Peyer's patch (tissue), 4 donors: Measurements from ENCODE around the gene TSPAN9. TPM values are rescaled to one million over a fixed set of nuclear protein-coding genes. Genes with fewer than 3 reads are reported as not detected.

Experiments
- DNase-seq, 3 donors: peaks; one replicate each; pipeline ENCODE4 v3.0.0-alpha.2; 2017 to 2019
- H3K27ac ChIP-seq, 4 donors: fragments of 200-600 bp; sonication (generic); one replicate each; pipeline ENCODE4 v1.5.1; 2016 to 2019
- H3K27me3 ChIP-seq, 2 donors: fragments of 200-600 bp; sonication (generic); one replicate each; pipeline ENCODE4 v1.5.1; 2019
- H3K36me3 ChIP-seq, 3 donors: fragments of 200-600 bp; sonication (generic); one replicate each; pipeline ENCODE4 v1.5.1; 2016 to 2019
- H3K4me1 ChIP-seq, 4 donors: fragments of 200-600 bp; sonication (generic); one replicate each; pipeline ENCODE4 v1.5.1; 2016 to 2019
- H3K4me3 ChIP-seq, 4 donors: fragments of 200-600 bp; sonication (generic); 1 replicate in 3 of 4; 2 replicates in 1 of 4; pipeline ENCODE4 v1.5.1; 2016 to 2019; ENCODE audit warnings: mild to moderate bottlenecking in 1 of 4
- H3K9me3 ChIP-seq, 4 donors: fragments of 200-600 bp; sonication (generic); one replicate each; pipeline ENCODE4 v1.5.1; 2016 to 2019; ENCODE audit warnings: mild to moderate bottlenecking in 1 of 4
- POLR2A ChIP-seq, 2 donors: fragments of 450-650 bp; IDR thresholded peaks; one replicate each; pipeline ENCODE4 v1.5.1; 2017; ENCODE audit warnings: antibody characterized with exemption in 2 of 2, mild to moderate bottlenecking in 2 of 2, moderate library complexity in 2 of 2
- total RNA-seq, 4 donors: library from RNA; depleted of rRNA; stranded (reverse); fragments of >200 nt; gene quantifications; one replicate each; pipeline ENCODE4 v1.1.0, GENCODE V29; 2016
- TF ChIP-seq, protein P1 (sequence below), 6 experiments: fragments of 450-650 bp in 4 of 6; fragments of 200-600 bp in 2 of 6; sonication (generic) in 1 of 6; IDR thresholded peaks; one replicate each; pipeline ENCODE4 v1.5.1; 2017 to 2019; ENCODE audit warnings: antibody characterized with exemption in 6 of 6, mild to moderate bottlenecking in 3 of 6, moderate library complexity in 1 of 6

Gene TSPAN9
- total RNA-seq, 4 donors from 2014 or later: 7.5 to 23.9 (median 11.8) TPM

DNA sequence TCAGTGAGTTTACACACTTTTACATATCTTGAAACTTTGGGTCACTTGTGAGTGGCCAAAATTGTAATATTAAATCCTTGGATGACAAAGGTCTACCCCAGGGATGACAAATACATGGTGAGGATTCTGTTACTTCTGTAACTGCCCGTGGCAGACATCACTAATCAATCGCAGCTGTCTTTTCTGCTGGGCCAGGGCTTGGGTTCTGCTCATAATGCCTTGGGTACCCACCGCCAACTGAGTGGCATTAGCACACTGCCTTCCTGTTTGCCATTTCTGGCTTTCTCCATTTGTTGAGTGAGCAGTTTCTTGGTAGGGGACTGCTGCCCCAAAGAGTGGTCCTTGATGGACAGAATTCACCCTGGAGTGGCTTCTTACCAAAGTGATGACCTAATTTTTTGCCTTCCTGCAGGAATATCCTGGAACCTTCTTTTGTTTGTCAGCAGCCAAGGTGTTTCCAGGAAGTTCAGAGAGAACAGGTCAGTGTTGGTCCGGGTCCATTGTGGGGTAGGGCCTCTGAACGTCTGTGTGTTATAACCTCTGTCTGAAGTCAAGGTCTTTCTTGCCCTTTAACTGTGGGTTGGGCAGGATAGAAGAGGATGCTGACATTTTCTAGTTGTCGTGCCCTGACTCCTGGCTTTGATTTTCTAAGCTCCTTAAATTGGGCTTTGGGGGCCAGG is 6.2 kb downstream of the TSPAN9 start:
- no peak for DNase-seq
- no peaks in the 10 kb centered on the region for H3K36me3 ChIP-seq
- H3K27ac ChIP-seq: no peak overlapping the region
- H3K4me1 ChIP-seq: peaks cover 0 to 21% (median 0%) of the 10 kb centered on the region in 4 donors
- no peak for TF ChIP-seq POLR2A (IDR thresholded peaks at IDR 0.05)
- TF ChIP-seq, protein P1, sequence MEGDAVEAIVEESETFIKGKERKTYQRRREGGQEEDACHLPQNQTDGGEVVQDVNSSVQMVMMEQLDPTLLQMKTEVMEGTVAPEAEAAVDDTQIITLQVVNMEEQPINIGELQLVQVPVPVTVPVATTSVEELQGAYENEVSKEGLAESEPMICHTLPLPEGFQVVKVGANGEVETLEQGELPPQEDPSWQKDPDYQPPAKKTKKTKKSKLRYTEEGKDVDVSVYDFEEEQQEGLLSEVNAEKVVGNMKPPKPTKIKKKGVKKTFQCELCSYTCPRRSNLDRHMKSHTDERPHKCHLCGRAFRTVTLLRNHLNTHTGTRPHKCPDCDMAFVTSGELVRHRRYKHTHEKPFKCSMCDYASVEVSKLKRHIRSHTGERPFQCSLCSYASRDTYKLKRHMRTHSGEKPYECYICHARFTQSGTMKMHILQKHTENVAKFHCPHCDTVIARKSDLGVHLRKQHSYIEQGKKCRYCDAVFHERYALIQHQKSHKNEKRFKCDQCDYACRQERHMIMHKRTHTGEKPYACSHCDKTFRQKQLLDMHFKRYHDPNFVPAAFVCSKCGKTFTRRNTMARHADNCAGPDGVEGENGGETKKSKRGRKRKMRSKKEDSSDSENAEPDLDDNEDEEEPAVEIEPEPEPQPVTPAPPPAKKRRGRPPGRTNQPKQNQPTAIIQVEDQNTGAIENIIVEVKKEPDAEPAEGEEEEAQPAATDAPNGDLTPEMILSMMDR (IDR thresholded peaks at IDR 0.05): no peak
- H3K9me3 ChIP-seq: no peaks in the 10 kb centered on the region
- no peak overlapping the region for H3K4me3 ChIP-seq
- no peaks in the 10 kb centered on the region for H3K27me3 ChIP-seq

DNA sequence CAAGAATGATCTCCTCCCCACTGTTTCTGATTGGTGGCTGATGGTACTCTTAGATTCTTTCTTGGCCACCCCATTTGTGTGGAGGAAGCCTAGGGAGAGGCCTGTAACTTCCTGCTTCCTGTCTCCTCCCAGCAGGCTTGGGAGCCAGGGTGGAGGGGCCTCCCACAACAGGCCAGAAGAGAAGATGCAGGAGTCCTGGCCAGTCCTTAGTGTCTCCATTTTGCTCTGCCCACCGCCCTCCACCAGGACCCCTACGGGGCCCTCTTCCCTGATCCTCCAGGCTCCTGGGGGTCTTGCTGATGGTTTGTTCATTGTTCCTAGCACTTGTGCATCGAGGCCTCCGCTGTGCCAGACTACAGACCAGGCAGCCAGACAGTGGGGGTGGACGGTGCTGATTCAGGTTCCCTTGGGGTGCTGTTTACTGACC is 6.8 kb downstream of the TSPAN9 start:
- no peak for DNase-seq
- no peaks in the 10 kb centered on the region for H3K36me3 ChIP-seq
- no peak overlapping the region for H3K4me3 ChIP-seq
- no peaks in the 10 kb centered on the region for H3K27me3 ChIP-seq
- H3K4me1 ChIP-seq: peaks cover 0 to 21% (median 0%) of the 10 kb centered on the region in 4 donors
- TF ChIP-seq POLR2A (IDR thresholded peaks at IDR 0.05): no peak
- TF ChIP-seq, protein P1 (IDR thresholded peaks at IDR 0.05): no peak
- H3K9me3 ChIP-seq: no peaks in the 10 kb centered on the region
- no peak overlapping the region for H3K27ac ChIP-seq

DNA sequence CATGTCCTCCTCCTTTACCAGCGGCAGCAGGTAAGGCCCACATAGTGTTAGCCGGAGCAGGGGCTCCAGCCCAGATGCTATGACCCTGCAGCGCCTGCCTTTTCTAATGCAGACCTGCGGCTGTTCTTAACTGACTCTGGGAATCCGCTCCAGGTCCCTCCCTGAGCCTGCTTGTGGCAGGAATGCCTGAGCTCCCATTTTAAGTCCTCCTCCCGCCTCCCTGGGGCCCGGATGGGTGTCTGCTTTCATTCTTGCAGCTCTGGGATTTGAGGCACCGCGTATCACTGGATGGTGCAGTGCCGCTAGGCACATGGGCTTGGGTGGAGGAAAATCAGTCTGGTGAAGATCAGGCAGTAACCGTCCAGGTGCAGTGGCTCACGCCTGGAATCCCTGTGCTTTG is 7.6 kb downstream of the TSPAN9 start:
- Histone ChIP-seq H3K27ac (no peak overlapping the region), H3K4me1 (peaks cover 0 to 21% (median 0%) of the 10 kb centered on the region in 4 donors)
- TF ChIP-seq, protein P1 (IDR thresholded peaks at IDR 0.05): no peak
- TF ChIP-seq POLR2A (IDR thresholded peaks at IDR 0.05): no peak

DNA sequence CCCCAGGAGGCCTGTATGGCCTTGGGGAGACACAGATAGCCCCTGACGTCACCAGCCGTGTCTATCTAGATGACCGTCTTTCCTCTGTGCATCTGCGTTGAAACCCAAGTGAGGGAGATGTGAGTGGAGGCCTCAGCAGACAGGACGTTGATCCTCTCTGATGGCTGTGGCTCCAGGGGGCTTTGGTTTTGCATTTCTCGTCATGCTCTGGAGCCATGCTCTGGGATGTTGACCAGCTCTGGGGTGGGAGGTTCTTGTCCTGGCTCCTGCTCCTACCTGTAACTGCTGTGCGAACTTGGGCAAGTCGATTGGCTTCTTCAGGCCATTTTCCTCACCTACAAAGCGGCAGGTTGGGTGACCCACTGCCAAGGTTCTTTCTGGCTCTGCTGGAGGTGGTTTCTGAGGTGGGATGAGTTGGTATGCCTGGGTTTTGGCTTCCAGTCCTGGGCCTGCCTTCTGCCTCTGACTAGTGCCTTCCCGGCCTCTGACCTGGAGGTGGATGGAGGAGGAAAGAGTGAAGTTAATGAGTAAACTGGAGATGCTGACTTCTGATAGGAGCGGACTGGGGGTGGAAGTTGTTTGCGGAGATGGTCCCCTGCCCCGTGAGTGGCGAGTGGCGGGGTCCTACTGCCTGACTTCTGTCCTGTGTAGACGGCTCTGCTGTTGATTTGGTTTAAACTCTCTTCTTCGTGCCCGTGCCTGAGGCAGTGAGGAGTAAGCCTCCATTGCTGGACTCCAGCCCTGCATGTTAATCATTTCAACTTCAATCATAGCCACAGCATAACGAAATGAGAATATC is 8.4 kb downstream of the TSPAN9 start:
- H3K27me3 ChIP-seq: no peaks in the 10 kb centered on the region
- no peaks in the 10 kb centered on the region for H3K36me3 ChIP-seq
- H3K4me1 ChIP-seq: peaks cover 0 to 21% (median 0%) of the 10 kb centered on the region in 4 donors
- peak in 1 of 3 donors; percentile 51 for DNase-seq
- no peaks in the 10 kb centered on the region for H3K9me3 ChIP-seq
- H3K27ac ChIP-seq: no peak overlapping the region
- peak overlapping the region in 1 of 4 donors; percentile 24 for H3K4me3 ChIP-seq
- TF ChIP-seq POLR2A (IDR thresholded peaks at IDR 0.05): no peak
- TF ChIP-seq, protein P1 (IDR thresholded peaks at IDR 0.05): no peak

More for the DNA sequence above, 7.6 kb downstream of the TSPAN9 start:
- Histone ChIP-seq H3K27me3 (no peaks in the 10 kb centered on the region), H3K36me3 (no peaks in the 10 kb centered on the region), H3K4me3 (no peak overlapping the region), H3K9me3 (no peaks in the 10 kb centered on the region)
- no peak for DNase-seq

DNA sequence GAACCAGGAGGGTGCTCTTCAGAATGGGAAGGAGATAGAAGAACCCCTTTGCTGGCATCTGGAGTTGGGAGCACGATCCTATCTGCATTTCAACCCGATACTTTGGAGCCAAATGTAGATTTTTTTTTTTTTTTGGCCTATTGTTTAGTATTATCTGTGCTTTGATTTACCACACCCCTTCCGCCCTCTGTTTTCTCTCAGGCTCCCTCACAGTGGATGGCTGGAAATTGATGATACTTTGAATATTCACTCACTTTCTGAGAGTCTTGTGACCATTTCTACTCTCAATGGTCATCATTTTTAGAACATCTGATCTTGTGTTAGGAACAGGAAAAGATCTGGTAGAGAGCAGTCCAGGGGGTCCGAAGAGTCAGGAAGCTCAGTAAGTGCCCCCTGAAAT is 9.0 kb downstream of the TSPAN9 start:
- Histone ChIP-seq H3K27me3 (no peaks in the 10 kb centered on the region), H3K9me3 (no peaks in the 10 kb centered on the region), H3K27ac (no peak overlapping the region), H3K4me3 (no peak overlapping the region), H3K4me1 (peaks cover 0 to 21% (median 0%) of the 10 kb centered on the region in 4 donors), H3K36me3 (no peaks in the 10 kb centered on the region)
- DNase-seq: no peak
- no peak for TF ChIP-seq POLR2A (IDR thresholded peaks at IDR 0.05)
- TF ChIP-seq, protein P1 (IDR thresholded peaks at IDR 0.05): no peak
